HG02970 (cell line): Measurements from ENCODE around the gene RAB42.
"Not testable (repeated sequence)": the region's sequence is repeated elsewhere in the genome, so short reads cannot be mapped to it uniquely, and the experiment has no call there.

Source experiments
- ATAC-seq: cut with Tn5 transposase; IDR thresholded peaks from one replicate; pipeline ENCODE4 v1.9.1; 2021; ENCODE audit warnings: mild to moderate bottlenecking, moderate library complexity, moderate number of reproducible peaks; ENCODE audit not compliant: unreplicated experiment, low FRiP score

Gene RAB42

DNA sequence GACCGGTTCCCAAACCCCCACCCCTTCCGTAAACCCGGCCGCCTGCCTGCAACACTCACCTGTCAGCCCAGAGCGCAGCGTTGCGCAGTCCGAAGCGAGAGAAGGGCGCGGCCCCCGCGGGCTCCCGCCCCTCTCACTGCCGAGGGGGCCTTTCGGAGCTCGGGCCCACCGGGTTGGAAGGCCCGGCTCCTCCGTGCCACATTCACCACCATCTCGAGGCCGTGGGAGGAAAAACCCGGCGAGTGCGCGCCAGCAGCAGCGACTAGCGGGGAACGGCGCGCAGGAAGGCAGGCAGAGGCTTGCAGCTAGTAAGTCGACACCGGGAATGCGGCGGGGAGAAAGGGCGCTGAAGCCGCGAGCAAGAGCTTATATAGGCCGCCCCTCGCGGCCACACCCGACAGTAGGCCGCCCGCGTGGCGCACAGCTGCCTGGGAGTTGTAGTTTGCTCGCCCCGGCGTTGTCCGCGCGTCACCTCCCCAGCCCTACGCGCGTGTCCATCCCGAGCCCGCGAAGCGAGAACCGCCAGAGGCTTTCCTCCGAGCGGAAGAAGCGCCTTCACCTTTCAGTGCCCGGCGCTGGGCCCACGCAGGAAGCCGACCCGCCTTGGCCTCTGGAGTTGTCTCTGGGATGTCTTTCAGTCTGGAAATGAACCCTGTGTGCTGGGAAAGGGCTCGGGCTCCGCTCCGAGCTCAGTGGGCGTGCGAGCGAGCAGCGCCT lies 10.4 kb upstream of the RAB42 start:
- peak; percentile 75 for ATAC-seq

DNA sequence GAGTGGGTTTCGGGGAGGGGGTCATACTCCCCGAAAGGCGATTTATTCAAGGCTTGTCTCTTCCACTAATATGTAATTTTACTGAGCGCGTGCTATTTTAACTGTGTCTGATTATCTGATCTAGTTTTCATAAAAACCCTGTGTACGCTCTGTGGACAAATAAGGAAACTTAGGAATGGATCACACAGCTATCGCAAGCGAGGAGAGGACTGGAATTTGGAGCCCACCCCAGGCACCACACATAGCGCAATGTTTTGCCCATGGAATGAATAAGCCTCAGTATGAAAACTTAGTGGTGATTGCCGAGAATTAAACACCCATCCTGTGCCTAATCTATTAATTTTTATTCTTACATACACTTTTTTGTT lies 9.8 kb upstream of the RAB42 start:
- no peak for ATAC-seq

DNA sequence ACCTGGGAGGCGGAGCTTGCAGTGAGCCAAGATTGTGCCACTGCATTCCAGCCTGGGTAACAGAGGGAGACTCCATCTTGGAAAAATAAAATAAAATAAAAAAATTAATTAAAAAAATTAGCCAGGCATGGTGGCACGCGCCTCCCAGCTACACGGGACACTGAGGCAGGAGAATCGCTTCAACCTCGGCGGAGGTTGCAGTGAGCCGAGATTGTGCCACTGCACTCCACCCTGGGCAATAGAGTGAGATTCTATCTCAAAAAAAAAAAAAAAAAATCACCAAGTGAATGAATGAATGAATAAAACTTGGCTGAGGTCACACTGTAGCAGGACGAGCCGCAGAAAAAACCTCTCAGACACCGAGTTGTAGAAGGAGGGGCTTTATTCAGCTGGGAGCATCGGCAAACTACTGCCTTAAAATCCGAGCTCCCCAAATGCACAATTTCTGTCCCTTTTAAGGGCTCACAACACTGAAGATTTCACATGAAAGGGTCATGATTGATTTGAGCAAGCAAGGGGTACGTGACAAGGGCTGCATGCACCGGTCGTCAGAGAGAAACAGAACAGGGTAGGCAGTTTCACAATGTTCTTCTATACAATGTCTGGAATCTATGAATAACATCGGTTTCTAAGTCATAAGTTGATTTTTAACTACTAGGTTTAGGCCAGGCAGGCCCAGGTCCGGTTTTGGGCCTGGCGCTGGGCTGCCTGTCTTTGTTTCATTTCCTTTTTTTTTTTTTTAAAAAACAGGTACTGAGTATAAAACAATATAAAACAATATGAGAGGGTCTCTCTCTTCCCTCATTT lies 5.3 kb upstream of the RAB42 start:
- not testable (repeated sequence) for ATAC-seq

GRCh38 chr1:28592321-28593071 lies 431 bp downstream of the RAB42 start:
- peak; percentile 69 for ATAC-seq

DNA sequence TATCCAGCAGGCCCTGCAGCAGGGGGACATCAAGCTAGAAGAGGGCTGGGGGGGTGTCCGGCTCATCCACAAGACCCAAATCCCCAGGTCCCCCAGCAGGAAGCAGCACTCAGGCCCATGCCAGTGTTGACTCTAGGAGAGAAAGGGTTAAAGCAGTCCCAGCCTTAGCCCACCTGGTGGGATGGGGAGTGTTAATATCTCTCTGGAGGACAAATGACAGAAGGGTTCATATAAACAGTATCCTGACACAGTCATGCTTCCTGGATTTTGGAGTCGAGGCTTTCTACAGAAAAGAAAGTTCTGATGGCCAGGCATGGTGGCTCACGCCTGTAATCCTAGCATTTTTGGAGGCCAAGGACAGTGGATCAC lies 1.9 kb downstream of the RAB42 start:
- not testable (repeated sequence) for ATAC-seq

DNA sequence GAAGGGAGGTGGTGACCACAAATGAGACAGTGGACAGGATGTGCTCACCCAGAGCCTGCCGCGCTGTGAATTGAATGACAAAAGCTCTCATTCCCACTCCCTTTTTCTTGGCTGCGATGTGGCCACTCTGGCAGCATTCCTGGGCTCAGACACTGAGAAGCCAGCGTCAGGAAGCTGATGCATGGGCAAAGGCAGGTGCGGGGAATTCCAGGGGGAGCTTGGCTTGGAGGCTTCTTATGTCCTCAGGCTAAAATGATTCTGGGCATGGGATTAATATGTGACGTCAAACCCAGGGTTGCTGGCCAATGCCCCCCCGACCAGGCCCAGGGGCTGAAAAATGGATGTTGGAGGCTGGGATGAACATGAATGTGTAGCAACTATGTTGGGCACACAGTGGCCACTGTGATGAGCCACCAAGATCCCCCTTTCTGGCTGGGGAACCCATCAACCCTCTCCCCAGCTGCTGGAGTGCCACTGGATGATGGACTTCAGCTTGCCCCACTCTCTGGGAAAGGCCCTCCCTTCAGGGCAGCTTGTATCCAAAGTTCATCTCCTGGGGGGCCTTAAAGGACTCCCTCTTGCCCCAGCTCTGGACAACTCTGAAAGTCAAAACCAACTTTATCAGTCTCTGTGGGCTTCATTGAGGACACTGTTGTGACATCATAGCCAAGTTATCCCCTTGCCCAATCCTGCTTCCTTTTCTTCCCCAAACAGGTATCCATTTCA lies 2.8 kb downstream of the RAB42 start:
- ATAC-seq: not testable (repeated sequence)

DNA sequence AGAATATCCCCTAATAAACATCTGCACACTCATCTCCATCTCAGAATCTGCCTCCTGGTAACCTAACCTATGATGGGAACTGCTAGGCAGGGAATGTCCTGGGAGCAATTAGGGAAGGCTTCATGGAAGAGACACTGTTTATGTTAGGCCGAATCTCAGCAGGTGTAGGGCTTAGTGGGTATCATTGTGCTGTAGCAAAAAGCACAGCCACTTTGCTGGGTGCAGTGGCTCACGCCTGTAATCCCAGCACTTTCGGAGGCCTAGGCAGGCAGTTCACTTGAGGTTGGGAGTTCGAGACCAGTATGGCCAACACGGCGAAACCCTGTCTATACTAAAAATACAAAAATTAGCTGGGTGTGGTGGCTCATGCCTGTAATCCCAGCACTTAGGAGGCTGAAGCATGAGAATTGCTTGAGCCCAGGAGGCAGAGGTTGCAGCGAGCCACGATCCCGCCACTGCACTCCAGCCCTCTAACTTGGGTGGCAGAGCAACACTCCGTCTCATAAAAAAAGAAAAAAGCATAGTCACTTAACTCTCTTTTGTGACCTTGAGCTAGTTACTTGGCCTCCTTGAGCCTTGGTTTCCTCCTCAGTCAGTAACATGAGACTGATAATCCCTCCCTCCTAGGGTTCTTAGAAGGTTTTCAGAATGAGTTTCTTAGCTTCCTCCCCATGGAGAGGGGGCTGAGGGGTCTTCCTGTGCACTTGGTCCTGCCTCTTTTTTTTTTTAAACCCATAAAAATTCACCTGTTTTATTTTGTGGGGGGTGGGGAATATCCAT lies 3.5 kb downstream of the RAB42 start:
- ATAC-seq: no peak

GRCh38 chr1:28596276-28596675 lies 4.2 kb downstream of the RAB42 start:
- not testable (repeated sequence) for ATAC-seq

DNA sequence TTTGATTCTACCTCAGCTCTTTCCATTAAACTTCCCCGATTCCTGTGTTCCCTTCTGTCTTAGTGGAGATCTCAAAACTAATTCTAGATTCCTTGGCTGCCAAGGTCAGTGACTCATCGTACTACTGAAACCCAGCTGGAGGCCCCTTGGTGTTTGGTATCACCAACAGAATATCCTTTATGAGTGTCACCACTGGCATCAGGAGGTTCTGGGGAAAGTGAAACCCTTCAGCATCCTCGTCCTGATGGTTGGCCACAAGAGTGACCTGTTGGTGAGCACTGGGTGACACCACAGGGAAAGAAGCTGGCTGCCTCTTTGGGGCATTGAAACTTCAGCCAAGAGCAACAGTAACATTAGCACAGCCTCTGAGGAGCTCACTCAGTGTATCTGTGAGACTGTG lies 9.6 kb downstream of the RAB42 start:
- ATAC-seq: no peak

DNA sequence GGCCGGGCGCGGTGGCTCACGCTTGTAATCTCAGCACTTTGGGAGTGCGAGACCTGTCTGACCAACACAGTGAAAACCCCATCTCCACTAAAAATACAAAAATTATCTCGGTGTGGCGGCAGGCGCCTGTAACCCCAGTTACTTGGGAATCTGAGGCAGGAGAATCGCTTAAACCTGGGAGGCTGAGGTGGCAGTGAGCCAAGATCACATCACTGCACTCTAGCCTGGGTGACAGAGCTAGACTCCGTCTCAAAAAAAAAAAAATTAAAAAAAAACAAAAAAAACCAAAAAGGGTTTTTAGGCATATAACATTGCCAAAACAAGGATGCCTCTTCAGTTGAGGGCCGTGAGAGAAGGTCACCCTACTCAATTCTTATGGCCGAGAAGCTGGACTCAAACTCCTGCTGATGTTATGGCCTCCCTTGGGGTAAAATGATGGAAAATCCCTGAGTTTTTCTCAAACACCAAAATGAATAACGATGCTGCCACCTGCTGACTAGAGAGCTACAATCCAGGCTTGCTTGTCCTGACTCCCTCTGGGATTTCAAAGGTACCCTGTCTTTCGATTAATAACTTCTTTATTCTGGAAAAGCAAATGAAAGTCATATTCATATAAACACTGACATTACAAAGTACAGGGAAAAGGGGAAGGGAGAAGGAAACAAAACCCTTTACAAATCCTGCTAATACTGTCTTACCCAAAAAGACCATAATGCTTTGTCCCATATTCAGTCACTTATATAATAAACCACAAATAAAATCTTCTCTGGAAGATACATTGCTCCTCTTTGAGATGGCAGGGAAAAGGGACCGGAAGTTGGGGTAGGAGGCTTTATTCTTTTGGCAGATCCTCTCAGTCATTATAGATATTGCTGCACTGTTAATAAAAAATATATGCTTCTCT lies 10.7 kb downstream of the RAB42 start:
- no peak for ATAC-seq

DNA sequence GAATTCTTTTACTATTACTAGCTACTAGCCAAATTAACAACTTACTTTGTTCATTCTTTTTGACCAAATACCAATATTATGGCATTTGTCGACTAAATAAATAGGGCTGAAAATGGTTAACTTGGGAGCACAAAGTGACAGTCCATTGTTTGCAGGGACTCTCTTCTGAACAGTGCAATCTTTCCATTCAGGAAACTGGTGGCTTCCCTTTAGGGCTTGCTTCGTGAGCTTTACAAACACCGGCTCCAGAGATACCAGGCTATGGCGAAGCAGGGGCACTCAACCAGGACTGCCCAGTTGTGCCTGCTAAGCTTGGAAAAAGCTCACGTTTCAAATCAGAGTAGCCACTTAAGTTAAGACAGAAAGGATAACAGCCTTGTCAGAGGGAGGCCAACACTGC lies 12.3 kb downstream of the RAB42 start:
- ATAC-seq: no peak

DNA sequence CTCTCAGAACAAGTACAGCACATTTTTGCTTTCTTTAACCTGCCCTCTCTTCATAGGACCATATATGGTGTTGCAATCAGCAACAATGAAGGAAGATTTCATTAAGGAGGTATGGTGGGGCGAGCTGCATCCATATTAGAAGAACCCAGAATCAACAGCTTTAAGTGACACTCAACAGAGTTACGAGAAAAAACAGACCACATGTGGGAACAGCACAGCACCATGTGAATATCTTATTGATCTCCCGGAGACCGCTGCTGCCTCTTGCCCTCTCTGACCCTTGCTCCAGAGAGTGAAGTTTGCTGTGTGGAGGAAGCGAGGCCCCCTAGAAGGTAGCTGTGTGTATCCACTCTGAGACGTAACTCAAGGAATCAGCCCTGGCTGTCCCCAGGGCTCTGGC lies 12.9 kb downstream of the RAB42 start:
- no peak for ATAC-seq

- ATAC-seq: no peak
Measured at GRCh38 chr1:28606771-28607170, 14.7 kb downstream of the RAB42 start.

GRCh38 chr1:28613175-28613574 lies 21.1 kb downstream of the RAB42 start:
- no peak for ATAC-seq

DNA sequence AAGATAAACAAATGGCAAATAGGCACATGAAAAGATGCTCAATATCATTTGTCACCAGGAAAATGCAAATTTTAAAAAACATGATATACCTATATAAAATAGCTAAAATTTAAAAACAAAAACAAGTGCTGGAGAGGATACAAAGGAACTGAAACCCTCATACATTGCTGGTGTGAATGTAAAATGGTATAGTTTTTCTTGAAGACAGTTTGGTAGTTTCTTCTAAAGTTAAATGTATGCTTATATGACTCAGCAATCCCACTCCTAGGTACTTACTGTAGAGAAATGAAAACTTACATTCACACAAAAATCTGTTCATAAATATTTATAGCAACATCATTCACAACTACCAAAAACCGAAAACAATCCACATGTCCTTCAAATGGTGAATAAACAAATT lies 39.6 kb downstream of the RAB42 start:
- ATAC-seq: no peak

DNA sequence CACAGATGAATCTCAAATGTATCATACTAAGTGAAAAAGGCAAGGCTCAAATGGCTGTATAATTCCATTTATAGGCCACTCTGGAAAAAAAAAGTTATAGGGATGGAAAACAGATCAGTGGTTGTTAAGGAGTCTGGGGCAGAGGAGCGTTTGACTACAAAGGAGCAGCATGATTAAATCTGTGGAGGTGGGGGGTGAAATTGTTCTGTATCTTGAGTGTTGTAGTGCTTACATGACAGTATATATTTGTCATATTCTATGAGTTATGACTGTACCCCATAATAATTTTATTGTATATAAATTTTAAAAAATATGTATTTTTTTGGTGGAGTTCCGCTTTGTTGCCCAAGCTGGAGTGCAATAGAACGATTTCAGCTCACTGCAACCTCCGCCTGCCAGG lies 40.5 kb downstream of the RAB42 start:
- ATAC-seq: no peak

DNA sequence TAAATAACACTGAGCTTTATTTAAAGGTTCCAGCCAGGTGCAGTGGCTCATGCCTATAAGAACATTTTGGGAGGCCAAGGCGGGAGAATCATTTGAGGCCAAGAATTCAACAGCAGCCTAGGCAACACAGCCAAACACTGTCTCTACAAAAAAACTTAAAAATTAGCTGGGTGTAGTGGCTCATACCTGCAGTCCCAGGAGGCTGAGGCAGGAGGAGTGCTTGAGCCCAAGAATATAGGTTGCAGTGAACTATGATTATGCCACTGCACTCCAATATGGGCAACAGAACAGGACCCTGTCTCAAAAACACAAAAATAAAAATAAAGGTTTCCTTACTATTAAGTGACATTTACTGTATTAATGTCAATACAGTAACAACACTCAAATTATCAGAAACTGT lies 48.7 kb downstream of the RAB42 start:
- no peak for ATAC-seq

- peak; percentile 36 for ATAC-seq
Measured at GRCh38 chr1:28642056-28642846, 50.2 kb downstream of the RAB42 start.
